ENCODE data around the gene MIER3. TPM values are rescaled to one million over a fixed set of nuclear protein-coding genes. Genes with fewer than 3 reads are reported as not detected.
A peak's percentile ranks its signal among the peaks of the same experiment; 100 is the strongest.

The MIER3 gene
- total and polyA plus RNA-seq, 2 of the 13 experiments (the other 11 are each of a cell fraction or from before 2014, with no cell fraction given), result 14.6 to 38.8 TPM

DNA sequence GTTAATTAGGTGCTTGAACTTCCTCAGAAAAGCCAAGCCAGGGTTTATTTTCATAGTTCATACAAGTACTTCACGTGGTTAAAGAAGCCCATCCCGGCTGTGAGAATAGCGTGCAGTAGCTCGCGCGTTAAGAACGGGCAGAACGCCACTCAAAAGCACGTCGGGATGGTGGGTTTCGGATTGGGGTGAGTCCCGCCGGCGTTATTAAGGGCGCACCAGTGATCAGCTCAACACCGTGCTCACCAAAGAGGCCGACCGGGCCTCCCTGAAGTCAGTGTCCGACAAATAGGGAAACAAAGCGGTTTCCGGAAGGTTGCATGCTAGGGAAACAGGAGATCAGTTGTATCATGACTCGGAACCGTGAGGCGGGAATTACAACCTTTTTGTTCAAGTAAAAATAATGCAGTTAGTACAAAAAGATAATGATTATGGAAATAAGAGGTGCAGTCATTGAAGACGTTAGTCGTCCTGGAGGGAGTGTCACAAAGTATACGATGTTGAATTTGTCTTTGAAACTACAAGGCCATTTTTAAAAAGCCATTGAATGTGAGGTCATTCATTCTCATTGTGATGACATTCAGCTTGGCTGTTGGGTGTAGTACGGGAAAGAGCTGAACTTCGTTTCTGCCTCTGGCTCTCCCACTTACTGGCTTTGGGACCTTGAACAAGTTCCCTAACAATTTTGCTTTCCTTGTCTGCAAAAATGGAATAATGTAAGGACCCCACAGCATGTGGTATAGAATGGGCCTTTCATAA is 41.5 kb downstream of the MIER3 start (continued):
- TF ChIP-seq, protein P1, sequence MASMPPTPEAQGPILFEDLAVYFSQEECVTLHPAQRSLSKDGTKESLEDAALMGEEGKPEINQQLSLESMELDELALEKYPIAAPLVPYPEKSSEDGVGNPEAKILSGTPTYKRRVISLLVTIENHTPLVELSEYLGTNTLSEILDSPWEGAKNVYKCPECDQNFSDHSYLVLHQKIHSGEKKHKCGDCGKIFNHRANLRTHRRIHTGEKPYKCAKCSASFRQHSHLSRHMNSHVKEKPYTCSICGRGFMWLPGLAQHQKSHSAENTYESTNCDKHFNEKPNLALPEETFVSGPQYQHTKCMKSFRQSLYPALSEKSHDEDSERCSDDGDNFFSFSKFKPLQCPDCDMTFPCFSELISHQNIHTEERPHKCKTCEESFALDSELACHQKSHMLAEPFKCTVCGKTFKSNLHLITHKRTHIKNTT (CRISPR knock-in tag; IDR thresholded peaks at IDR 0.05), result no peak
- TF ChIP-seq, protein P2, sequence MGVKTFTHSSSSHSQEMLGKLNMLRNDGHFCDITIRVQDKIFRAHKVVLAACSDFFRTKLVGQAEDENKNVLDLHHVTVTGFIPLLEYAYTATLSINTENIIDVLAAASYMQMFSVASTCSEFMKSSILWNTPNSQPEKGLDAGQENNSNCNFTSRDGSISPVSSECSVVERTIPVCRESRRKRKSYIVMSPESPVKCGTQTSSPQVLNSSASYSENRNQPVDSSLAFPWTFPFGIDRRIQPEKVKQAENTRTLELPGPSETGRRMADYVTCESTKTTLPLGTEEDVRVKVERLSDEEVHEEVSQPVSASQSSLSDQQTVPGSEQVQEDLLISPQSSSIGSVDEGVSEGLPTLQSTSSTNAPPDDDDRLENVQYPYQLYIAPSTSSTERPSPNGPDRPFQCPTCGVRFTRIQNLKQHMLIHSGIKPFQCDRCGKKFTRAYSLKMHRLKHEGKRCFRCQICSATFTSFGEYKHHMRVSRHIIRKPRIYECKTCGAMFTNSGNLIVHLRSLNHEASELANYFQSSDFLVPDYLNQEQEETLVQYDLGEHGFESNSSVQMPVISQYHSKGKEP (CRISPR knock-in tag; IDR thresholded peaks at IDR 0.05), result no peak
- no peak for TF ChIP-seq ZNF547 (CRISPR knock-in tag; IDR thresholded peaks at IDR 0.05)
- TF ChIP-seq SMAD3 (CRISPR knock-in tag; IDR thresholded peaks at IDR 0.05), result 0 out of 2 replicates have a peak, but pooled peaks have one; percentile 5
- no peak for TF ChIP-seq ZNF232 (CRISPR knock-in tag; IDR thresholded peaks at IDR 0.05; ENCODE audit: borderline replicate concordance)
- TF ChIP-seq ZNF781 (CRISPR knock-in tag; IDR thresholded peaks at IDR 0.05; ENCODE audit: borderline replicate concordance, not compliant biosample characterization), result peak; percentile 66
- TF ChIP-seq MXD4 (CRISPR knock-in tag; IDR thresholded peaks at IDR 0.05), result peak; percentile 16; the same call in 1 of the 2 replicates
- TF ChIP-seq GTF3A (CRISPR knock-in tag; conservative IDR thresholded peaks at IDR 0.05), result no peak
- no peak for TF ChIP-seq KMT2A (CRISPR knock-in tag; IDR thresholded peaks at IDR 0.05)
- TF ChIP-seq, protein P3, sequence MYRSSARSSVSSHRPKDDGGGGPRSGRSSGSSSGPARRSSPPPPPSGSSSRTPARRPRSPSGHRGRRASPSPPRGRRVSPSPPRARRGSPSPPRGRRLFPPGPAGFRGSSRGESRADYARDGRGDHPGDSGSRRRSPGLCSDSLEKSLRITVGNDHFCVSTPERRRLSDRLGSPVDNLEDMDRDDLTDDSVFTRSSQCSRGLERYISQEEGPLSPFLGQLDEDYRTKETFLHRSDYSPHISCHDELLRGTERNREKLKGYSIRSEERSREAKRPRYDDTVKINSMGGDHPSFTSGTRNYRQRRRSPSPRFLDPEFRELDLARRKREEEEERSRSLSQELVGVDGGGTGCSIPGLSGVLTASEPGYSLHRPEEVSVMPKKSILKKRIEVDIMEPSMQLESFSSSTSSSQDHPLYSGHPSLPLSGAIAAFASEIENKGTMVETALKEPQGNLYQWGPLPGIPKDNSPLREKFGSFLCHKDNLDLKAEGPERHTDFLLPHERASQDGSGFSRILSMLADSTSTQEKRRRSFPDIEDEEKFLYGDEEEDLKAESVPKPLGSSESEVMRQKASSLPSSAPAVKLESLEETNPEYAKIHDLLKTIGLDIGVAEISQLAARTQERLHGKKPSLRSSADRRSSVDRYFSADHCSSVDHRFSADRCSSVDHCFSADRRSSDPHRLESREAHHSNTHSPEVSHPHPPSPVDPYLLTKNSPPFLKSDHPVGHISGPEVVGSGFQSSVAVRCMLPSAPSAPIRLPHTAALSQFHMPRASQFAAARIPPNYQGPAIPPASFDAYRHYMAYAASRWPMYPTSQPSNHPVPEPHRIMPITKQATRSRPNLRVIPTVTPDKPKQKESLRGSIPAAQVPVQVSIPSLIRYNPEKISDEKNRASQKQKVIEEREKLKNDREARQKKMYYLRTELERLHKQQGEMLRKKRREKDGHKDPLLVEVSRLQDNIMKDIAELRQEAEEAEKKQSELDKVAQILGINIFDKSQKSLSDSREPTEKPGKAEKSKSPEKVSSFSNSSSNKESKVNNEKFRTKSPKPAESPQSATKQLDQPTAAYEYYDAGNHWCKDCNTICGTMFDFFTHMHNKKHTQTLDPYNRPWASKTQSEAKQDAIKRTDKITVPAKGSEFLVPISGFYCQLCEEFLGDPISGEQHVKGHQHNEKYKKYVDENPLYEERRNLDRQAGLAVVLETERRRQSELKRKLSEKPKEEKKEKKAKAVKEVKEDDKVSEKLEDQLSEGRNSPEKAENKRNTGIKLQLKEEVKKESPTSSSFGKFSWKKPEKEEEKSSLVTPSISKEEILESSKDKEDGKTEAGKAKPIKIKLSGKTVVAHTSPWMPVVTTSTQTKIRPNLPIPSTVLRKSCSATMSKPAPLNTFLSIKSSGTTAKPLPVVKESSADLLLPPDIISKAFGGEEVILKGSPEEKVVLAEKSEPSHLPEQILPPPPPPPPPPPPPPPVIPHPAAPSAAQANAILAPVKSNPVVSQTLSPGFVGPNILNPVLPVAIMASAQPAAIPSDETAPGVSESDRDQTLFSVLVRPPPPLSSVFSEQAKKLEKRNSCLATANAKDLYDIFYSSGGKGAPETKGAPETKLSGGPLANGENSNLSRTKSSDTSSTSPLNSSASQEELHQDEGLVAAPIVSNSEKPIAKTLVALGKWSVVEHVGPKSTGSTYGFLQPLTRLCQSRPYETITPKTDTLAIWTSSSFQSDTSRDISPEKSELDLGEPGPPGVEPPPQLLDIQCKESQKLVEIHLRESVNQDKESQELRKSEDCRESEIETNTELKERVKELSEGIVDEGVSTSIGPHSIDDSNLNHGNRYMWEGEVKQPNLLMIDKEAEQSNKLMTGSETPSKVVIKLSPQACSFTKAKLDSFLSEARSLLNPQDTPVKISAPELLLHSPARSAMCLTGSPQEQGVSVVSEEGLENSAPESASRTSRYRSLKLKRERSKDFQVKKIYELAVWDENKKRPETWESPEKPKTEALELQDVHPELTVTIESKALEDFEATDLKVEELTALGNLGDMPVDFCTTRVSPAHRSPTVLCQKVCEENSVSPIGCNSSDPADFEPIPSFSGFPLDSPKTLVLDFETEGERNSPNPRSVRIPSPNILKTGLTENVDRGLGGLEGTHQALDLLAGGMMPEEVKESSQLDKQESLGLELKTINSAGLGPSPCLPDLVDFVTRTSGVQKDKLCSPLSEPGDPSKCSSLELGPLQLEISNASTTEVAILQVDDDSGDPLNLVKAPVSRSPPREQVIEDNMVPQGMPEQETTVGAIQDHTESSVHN (CRISPR knock-in tag; IDR thresholded peaks at IDR 0.05), result no peak
- TF ChIP-seq, protein P4, sequence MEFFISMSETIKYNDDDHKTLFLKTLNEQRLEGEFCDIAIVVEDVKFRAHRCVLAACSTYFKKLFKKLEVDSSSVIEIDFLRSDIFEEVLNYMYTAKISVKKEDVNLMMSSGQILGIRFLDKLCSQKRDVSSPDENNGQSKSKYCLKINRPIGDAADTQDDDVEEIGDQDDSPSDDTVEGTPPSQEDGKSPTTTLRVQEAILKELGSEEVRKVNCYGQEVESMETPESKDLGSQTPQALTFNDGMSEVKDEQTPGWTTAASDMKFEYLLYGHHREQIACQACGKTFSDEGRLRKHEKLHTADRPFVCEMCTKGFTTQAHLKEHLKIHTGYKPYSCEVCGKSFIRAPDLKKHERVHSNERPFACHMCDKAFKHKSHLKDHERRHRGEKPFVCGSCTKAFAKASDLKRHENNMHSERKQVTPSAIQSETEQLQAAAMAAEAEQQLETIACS (CRISPR knock-in tag; IDR thresholded peaks at IDR 0.05), result no peak
- TF ChIP-seq, protein P5, sequence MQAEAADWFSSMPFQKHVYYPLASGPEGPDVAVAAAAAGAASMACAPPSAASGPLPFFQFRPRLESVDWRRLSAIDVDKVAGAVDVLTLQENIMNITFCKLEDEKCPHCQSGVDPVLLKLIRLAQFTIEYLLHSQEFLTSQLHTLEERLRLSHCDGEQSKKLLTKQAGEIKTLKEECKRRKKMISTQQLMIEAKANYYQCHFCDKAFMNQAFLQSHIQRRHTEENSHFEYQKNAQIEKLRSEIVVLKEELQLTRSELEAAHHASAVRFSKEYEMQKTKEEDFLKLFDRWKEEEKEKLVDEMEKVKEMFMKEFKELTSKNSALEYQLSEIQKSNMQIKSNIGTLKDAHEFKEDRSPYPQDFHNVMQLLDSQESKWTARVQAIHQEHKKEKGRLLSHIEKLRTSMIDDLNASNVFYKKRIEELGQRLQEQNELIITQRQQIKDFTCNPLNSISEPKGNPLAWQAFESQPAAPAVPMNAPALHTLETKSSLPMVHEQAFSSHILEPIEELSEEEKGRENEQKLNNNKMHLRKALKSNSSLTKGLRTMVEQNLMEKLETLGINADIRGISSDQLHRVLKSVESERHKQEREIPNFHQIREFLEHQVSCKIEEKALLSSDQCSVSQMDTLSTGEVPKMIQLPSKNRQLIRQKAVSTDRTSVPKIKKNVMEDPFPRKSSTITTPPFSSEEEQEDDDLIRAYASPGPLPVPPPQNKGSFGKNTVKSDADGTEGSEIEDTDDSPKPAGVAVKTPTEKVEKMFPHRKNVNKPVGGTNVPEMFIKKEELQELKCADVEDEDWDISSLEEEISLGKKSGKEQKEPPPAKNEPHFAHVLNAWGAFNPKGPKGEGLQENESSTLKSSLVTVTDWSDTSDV (CRISPR knock-in tag; IDR thresholded peaks at IDR 0.05), result no peak
- TF ChIP-seq MAFF (IDR thresholded peaks at IDR 0.05; ENCODE audit: low read depth, low read length), result no peak
